NCI-H748 treated with DMSO at 0.1 percent for 48 hours (cell line): ENCODE measurements around the gene PARP15.
"Not testable (repeated sequence)": the region's sequence is repeated elsewhere in the genome, so short reads cannot be mapped to it uniquely, and the experiment has no call there.

Experiments used
- DNase-seq: peaks from one replicate; lab custom pipeline; 2025; lab: John Stamatoyannopoulos, UW

Gene PARP15

DNA sequence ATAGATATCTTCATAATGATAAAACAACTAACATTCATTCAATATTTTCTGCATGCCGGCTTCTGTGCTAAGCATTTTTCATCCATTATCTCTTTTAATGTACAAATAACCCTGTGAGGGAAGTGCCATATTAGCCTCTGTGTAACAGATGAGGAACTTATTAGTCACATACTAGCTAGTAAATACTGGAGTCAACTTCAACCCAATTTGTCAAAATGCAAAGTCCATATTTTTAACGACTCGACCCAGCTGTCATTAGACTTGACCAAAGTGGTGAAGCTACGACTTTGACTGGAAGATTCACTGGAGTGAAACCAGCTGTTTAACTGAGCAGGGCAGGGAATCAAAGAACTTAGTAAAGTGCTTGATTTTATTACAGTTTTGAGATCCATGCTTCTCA lies 41.6 kb downstream of the PARP15 start:
- no peak for DNase-seq

DNA sequence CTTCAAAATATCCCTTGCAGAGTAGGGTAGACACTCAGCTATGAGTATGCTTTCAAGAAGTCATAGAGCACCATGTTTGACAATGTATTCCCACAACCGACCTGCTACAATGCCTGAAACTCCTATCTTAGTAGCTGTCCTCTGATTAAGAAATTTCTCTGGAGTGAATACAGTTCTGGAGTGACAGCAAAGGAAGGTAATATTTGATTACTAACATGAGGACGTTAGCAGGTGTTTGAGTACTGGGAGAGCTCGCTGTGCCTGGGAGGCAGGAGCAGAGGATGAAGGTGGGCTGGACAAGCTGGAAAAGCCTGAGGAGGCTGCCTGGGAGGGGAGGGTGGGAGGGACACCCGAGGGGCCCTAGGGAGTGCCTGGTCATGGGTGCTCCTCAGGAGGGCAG lies 42.9 kb downstream of the PARP15 start:
- DNase-seq: no peak

DNA sequence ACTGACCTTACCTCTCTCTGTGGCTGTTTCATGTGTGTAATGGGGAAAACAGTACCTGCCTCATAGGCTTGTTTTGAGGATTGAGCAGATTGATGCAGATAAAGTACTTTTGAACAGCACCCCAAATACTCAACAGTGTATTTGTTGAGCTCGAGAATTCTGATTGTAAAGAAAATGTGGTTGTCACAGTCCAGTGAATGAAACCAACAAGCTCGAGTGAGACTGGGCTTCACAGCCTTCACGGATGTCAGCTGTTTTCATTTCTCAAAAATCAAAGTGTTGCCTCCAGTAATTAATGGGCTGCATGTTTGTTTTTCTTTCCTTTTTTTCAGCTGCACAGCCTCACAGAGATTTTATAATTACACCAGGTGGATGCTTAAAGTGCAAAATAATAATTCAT lies 43.7 kb downstream of the PARP15 start:
- DNase-seq: no peak

DNA sequence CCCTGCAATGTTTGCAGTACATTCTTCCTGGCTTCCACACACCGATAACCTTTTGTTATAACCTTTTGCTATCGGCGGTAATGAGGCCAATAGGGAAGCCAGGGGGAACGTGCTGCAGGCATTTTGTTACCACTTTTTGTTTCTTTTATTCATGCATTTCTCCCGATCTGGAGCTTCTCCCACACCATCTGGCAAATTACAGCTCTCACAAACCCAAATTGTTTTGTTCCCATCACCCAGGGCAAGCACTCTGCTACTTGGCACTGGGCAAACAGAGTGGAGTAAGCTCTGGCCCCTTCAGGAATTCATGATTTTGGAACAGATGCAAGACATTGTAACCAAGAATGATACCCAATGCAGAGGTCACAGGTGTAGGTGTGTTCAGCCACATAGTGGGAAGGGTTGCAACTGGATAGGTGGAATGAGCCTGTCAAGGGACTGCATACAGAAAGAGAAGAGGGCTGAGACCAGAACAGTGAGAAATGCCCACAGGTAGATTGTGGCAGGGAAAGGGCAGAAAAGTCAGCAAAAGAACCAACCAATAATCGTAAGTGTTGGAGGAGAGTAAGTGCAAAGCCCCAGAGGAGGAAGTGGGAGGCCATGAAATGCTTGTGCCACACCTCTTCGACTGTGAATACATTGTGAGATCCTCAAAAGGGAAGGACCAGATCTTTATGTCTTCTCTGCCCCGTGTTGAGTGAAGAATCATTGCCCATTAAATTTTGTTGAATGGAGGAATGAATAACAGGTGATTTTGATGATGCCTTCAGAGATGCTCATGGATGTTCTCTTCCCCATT lies 45.8 kb downstream of the PARP15 start:
- DNase-seq: no peak

DNA sequence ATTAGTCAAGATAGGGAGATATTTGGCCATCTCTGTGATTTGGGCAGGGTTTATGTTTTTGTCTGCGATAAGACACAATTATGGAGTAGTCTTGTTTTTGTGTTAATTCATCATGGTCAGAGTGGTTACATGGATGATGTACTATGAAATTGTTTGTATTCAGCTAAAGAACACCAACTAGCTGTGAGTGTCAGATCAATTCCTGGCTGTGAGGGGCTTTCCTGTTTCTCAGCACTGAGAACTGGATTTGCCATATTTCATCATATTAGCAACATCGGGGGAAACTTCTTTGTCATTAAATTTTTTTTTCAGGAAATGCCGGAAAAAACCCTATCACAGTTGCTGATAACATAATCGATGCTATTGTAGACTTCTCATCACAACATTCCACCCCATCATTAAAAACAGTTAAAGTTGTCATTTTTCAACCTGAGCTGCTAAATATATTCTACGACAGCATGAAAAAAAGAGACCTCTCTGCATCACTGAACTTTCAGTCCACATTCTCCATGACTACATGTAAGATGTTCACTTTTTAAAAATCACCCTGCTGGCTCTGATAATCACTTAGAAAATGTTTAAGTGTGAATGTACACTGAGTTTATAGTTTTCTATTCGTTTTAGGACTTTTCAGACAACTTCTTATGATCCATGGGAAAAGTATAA lies 49.2 kb downstream of the PARP15 start:
- no peak for DNase-seq

DNA sequence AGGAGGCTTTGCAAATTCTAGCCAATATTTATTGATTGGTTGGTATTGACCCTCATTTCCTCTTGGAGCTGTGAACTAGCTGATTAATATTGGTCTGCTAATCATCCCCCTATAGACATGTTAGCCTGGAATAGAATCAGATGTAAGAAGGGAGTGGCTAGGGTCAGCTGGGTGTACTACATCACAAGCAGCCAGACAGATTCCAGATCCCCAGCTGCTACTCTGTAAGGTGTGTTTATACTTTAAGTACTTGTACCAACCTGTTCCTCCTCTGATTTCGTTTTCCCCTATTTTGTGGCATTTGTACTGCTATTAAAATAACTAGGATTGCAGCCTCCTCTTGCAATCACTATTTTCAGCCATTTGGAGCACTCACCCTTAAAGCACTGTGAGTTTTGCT lies 49.9 kb downstream of the PARP15 start:
- DNase-seq: no peak

DNA sequence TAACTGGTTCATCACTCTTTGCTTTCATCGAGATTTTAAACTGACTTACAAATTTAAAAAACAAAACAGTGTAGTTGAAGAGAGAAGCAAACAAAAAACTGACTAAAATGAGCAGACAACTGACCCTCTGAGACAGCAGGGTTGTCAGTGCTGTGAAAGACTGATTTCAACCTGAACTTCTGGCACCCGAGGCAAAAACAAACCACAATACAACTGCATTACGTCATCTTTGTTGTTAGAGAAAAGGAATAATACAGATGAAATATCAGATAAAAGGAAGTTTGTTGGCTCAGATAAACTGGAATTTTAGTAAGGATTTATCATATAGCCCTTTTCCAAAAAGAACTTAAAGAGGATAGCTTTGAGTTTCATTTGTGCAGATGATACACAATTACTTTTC lies 51.1 kb downstream of the PARP15 start:
- DNase-seq: no peak

DNA sequence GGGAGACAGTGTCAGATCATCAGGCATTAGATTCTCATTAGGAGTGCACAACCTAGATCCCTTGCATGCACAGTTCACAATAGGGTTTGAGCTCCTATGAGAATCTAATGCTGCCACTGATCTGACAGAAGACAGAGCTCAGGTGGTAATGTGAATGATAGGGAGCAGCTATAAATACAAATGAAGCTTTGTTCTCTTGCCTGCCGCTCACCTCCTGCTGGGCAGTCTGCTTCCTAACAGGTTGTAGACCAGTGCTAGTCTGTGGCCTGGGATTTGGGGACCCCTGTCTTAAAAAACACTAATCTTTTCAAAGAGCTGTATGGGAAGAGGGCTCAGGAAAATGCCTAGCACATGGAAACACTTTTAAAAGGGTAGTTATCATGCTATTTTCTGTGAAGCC lies 52.3 kb downstream of the PARP15 start:
- no peak for DNase-seq

DNA sequence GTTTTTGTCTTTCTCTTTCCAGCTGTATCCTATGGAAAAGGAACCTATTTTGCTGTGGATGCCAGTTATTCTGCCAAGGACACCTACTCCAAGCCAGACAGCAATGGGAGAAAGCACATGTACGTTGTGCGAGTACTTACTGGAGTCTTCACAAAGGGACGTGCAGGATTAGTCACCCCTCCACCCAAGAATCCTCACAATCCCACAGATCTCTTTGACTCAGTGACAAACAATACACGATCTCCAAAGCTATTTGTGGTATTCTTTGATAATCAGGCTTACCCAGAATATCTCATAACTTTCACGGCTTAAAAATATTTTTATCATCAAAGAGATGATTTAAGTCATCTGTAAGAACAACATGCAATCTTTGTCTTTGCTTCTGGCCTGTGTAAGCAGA lies 58.3 kb downstream of the PARP15 start:
- DNase-seq: no peak

DNA sequence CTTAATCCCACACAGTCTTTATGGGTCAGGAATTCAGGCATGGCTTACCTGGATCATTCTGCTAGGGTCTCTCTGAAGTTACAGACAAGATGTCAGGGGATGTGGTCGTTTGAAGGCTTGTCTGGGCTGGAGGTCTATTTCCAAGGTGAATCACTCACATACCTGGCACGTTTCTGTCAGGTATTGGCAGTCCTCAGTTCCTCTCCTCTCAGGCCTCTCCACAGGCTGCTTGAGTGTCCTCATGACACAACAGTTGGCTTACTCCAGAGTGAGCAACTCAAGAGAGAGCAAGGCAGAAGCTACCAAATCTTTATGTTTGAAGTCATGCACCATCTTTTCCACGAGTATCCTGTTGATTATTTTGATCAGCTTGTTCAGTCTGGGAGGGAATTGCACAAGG lies 59.2 kb downstream of the PARP15 start:
- no peak for DNase-seq

DNA sequence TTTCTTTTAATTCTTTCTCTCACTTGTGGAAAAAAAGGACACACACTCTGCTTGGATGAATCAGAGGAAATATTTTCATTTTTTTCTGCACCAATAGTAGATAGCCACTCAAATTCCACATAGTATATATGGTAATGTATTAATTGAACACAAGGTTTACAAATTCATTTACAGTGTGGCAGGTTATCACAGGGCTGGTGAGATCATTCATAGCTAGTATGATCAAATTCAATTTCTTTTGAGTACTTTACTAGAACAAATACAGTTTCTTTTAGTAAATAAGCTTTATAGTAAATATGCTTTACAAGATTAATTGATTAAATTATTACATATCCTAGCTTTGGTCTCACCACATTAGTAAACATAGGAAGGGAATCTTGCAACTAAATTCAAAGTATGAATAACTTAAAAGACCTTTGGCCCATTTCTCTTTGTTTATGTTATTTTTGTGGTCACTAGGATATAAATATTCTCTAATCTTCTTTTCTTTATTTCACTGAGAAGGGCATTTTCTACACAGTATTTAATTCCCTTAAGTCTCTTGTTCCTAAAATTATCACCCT lies 63.1 kb downstream of the PARP15 start:
- no peak for DNase-seq

DNA sequence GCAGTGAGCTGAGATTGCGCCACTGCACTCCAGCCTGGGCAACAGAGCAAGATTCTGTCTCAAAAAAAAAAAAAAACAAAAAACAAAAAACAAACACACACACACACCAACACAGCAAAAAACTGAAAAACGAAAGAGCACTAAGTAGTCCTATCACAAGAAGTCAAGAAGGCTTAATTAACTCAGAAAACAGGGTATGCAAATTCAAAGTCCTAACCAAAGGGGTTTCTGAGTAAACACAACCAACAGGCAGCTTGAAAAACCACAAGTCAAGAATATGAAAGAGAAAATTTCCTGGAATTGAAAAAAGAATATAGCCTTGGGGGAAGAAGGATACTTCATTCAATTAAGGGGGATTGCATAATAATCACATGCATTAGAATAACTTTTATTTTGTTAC lies 65.5 kb downstream of the PARP15 start:
- no peak for DNase-seq

DNA sequence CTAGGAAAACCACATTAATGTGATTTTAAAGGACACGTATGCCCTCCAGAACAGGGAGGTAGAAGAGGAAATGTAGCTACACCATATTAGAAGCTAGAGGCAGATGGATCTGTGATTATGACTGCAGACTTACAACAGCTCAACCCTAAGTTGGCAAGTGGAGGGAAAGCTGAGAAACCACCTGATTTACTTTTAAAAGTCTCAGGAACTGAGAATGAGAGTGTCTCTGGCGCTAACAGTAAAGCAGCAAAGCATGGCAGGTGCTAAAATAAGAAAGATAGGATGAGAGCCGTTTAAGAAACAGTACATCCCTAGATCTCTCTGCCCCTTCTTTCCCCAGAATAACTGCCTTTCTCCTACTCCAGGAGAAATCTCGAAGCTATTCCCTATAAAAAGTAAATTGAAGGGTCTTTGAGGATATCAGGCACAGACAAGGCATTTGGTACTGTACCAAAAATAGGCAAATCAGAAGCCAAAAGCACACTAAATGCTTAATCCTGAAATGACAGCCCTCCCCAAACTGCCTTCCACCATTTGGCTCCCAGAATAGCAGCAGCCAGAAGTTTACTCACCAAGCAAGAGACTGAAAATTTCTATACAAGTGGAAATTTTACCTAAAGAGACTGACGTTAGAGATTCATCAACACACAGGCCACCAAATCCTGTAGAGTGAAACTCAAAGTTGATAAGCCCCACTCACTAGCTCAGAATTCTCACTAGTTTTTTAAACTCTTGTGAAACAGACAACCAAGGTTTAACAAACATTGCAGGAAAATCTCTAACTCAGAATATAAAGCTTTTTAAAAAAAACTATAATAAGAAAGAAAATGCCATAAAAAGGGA lies 68.9 kb downstream of the PARP15 start:
- DNase-seq: no peak

DNA sequence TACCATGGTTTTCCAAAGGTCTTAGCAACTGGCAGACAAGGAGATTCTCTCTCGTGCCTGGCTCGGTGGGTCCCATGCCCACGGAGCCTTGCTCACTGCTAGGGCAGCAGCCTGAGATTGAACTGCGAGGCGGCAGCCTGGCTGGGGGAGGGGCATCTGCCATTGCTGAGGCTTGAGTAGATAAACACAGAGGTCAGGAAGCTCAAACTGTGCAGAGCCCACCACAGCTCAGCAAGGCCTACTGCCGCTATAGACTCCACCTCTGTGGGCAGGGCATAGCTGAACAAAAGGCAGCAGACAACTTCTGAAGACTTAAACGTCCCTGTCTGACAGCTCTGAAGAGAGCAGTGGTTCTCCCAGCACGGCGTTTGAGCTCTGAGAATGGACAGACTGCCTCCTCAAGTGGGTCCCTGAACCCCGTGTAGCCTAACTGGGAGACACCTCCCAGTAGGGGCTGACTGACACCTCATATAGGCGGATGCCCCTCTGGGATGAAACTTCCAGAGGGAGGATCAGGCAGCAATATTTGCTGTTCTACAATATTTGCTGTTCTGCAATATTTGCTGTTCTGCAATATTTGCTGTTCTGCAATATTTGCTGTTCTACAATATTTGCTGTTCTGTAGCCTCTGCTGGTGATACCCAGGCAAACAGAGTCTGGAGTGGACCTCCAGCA lies 73.9 kb downstream of the PARP15 start:
- not testable (repeated sequence) for DNase-seq

DNA sequence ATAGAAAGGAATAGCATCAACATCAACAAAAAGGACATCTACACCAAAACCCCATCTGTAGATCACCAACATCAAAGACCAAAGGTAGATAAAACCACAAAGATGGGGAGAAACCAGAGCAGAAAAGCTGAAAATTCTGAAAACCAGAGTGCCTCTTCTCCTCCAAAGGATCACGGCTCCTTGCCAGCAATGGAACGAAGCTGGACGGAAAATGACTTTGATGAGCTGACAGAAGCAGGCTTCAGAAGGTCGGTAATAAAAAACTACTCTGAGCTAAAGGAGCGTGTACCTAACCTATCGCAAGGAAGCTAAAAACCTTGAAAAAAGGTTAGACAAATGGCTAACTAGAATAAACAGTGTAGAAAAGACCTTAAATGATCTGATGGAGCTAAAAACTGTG lies 74.5 kb downstream of the PARP15 start:
- DNase-seq: not testable (repeated sequence)

DNA sequence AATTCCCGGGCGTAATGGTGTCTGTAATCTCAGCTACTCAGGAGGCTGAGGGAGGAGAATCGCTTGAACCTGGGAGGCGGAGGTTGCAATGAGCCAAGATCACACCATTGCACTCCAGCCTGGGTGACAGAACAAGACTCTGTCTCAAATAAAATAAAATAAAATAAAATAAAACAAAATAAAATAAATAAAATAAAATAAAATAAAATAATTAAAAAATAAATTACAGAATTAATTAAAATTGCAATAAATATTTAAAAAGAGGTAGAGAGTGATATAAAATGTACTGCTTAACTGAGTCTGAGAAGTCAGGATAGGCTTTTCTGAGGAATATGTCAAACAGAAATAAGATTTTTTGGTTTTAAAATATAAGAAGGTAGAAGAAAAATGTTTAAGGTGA lies 80.9 kb downstream of the PARP15 start:
- DNase-seq: not testable (repeated sequence)

DNA sequence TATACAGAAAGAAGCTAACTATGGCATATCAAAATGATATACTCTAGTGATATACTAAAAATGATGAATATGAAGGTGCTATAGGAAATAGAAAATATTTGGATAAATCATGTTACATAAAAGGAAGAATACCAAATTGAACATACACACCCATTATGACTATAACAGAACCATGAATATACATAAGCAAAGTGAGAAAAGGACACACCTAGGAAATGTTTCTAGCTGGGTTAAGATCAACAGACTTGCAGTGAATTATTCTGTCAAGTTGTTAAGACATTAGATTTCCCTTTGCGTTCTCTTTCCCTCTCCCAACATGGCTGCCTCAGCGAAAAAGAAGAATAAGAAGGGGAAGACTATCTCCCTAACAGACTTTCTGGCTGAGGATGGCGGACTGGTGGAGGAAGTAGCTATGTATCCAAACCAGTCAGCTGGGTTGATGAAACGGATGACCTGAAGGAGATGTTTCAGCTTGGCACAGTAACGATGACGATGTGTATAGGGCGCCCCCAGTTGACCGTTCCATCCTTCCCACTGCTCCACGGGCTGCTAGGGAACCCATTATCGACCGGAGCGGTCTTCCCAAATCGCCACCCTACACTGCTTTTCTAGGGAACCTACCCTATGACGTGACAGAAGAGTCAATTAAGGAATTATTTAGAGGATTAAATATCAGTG lies 83.0 kb downstream of the PARP15 start:
- no peak for DNase-seq

DNA sequence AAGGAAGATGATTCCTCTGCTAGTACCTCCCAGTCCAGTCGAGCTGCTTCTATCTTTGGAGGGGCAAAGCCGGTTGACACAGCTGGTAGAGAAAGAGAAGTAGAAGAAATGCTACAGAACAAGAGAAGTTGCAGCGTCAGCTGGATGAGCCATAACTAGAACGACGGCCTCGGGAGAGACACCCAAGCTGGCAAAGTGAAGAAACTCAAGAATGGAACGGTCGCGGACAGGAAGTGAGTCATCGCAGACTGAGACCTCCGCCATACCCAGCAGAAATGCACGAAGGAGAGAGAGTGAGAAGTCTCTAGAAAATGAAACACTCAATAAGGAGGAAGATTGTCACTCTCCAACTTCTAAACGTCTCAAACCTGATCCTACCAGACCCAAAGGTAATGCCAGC lies 84.2 kb downstream of the PARP15 start:
- no peak for DNase-seq

DNA sequence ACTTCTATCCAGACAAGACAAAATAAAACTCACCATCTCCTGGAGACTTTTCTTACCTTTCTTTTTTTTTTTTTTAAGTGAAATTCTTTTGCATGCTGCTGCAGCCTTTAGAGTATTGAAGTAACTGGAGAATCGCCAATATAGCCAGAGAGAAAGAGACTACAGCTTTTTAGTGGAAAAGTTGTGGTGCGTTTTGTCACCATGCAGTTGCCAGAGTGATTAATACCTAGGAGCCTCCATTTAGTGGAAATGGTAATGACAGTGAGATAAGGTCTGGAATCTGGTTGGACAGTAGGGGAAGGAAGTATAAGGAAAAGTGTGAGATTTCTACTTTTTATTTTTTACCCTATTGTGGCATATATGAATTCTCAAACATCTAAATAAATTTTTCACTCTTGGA lies 85.1 kb downstream of the PARP15 start:
- no peak for DNase-seq

DNA sequence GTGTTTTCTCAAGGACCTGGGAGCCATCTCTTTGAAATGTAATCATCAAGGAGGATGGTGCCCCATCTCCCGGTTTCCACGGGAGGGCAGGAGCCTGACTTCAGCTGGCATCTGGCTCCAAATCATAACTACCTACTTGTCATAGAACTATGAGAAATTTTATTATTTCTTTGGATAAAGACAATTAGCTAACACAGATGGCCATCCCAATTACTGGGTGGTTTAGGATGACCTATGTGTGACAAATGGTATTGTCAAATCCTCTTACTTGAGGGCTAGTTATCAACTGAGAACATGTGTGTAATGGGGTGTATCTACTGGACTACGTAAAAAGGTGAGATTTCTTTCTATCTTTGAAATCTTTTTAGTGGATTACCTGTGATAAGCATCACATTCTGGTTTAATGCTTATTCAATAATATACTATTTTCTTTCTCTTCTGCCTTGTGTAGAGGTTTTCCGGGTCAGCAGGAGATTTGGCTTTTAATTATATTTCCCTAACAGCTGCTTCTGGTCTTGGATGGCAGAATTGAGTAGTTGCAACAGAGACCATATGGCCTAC lies 87.9 kb downstream of the PARP15 start:
- DNase-seq: no peak

DNA sequence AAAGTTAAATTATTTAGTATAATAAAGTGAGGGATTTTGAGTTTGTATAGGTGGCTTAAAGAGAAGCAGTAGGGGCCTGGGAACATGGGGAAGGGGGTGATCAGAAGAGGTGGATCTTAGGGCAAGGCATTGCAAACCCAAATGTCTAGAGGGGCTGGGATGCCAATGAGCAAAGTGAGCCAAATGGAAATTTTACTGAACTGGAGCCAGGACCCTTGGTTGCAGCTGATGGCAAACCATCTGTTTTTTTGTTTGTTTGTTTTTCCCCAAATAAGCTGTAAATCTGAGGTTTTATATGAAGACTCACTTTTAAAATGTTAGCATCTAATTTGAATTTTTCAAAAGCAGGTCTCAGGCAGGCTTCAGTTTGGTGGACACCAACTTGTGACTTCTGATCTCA lies 88.4 kb downstream of the PARP15 start:
- DNase-seq: no peak
